Neutrophil (primary cell): ENCODE data around the gene NHLRC4.

Experiments
- H3K27ac ChIP-seq: fragments of 200-600 bp; sonication (generic); 2 replicates; pipeline ENCODE4 v1.5.1; 2016; ENCODE audit warnings: mild to moderate bottlenecking, moderate library complexity
- H3K27me3 ChIP-seq: fragments of 200-600 bp; sonication (generic); 2 replicates; pipeline ENCODE4 v1.6.0; 2016; ENCODE audit warnings: mild to moderate bottlenecking
- H3K36me3 ChIP-seq: fragments of 200-600 bp; sonication (generic); 2 replicates; pipeline ENCODE4 v1.5.1; 2017
- H3K4me1 ChIP-seq, 2 experiments: fragments of 200-600 bp in 1 of 2; sonication (generic) in 1 of 2; 1 replicate in 1 of 2; 2 replicates in 1 of 2; pipeline versions ENCODE4 v1.5.1 to v1.6.1; 2013 to 2016; ENCODE audit warnings: low read depth in 1 of 2, low read length in 1 of 2, mild to moderate bottlenecking in 1 of 2, moderate library complexity in 1 of 2; ENCODE audit not compliant: control insufficient read depth in 1 of 2, insufficient read depth in 1 of 2
- H3K4me3 ChIP-seq, 2 experiments: fragments of 200-600 bp in 1 of 2; sonication (generic) in 1 of 2; 1 replicate in 1 of 2; 2 replicates in 1 of 2; pipeline ENCODE4 v1.5.1; 2013 to 2016; ENCODE audit warnings: low read depth in 1 of 2, low read length in 1 of 2, mild to moderate bottlenecking in 1 of 2, moderate library complexity in 1 of 2
- H3K9me3 ChIP-seq: fragments of 200-600 bp; sonication (generic); 2 replicates; pipeline ENCODE4 v1.5.1; 2016
- CTCF ChIP-seq: fragments of 200-600 bp; sonication (generic); IDR thresholded peaks from 2 replicates; pipeline ENCODE4 v1.5.1; 2016; ENCODE audit warnings: antibody characterized with exemption

NHLRC4 gene

GRCh38 chr16:617855-618254 lies 51.0 kb downstream of the NHLRC4 start:
- H3K36me3 ChIP-seq, result peaks cover 69% of the 10 kb centered on the region
- no peak for TF ChIP-seq CTCF
- no peaks in the 10 kb centered on the region for H3K27me3 ChIP-seq
- no peak overlapping the region for H3K27ac ChIP-seq
- no peak overlapping the region for H3K4me3 ChIP-seq
- no peaks in the 10 kb centered on the region for H3K9me3 ChIP-seq
- no peaks in the 10 kb centered on the region for H3K4me1 ChIP-seq
